ENCODE measurements around the gene ANXA8.

GRCh38 chr10:47454008-47454779 lies 29.7 kb downstream of the ANXA8 start:
- TF ChIP-seq YY1 (IDR thresholded peaks at IDR 0.05; ENCODE audit: insufficient read depth, insufficient read length) (no peak), ZNF274 (IDR thresholded peaks at IDR 0.05; ENCODE audit: low read depth, low read length) (no peak), SUZ12 (IDR thresholded peaks at IDR 0.05; ENCODE audit: extremely low read depth, insufficient read depth, insufficient read length) (no peak)
